HT1080 (cell line): ENCODE results near the gene LIN7B. TPM values are rescaled to one million over a fixed set of nuclear protein-coding genes. Genes with fewer than 3 reads are reported as not detected.
"Not testable (repeated sequence)": the region's sequence is repeated elsewhere in the genome, so short reads cannot be mapped to it uniquely, and the experiment has no call there.

Experiments
- DNase-seq: peaks from one replicate; pipeline ENCODE4 v3.0.0-alpha.2; 2015; ENCODE audit warnings: low read depth
- total RNA-seq: library from RNA; depleted of rRNA; stranded (reverse); fragments of >200 nt; shearing (Covaris generic); gene quantifications from 2 replicates; pipeline ENCODE4 v1.2.3, GENCODE V29; 2014

The LIN7B gene
- total RNA-seq, 1 experiment from 2014 or later, result 2.6 TPM

GRCh38 chr19:49142866-49143335 is 28.7 kb downstream of the LIN7B start:
- peak; percentile 76 for DNase-seq

GRCh38 chr19:49145573-49146407 is 31.6 kb downstream of the LIN7B start:
- DNase-seq, result peak; percentile 64

GRCh38 chr19:49146408-49146770 is 32.2 kb downstream of the LIN7B start:
- DNase-seq, result not testable (repeated sequence)

- DNase-seq, result no peak
These were observed 34.0 kb downstream of the LIN7B start for GRCh38 chr19:49148044-49148682.

GRCh38 chr19:49148784-49149651 is 34.8 kb downstream of the LIN7B start:
- peak; percentile 79 for DNase-seq

- peak; percentile 56 for DNase-seq
These were observed 35.5 kb downstream of the LIN7B start for GRCh38 chr19:49149652-49150105.

- peak; percentile 81 for DNase-seq
These were observed 36.2 kb downstream of the LIN7B start for GRCh38 chr19:49150106-49150943.

GRCh38 chr19:49150944-49151243 is 36.7 kb downstream of the LIN7B start:
- no peak for DNase-seq

- no peak for DNase-seq
These were observed 37.3 kb downstream of the LIN7B start for GRCh38 chr19:49151267-49152118.

- DNase-seq, result no peak
These were observed 38.0 kb downstream of the LIN7B start for GRCh38 chr19:49152119-49152550.

- DNase-seq, result no peak
These were observed 39.1 kb downstream of the LIN7B start for GRCh38 chr19:49153167-49153809.

GRCh38 chr19:49154279-49154678 is 40.1 kb downstream of the LIN7B start:
- DNase-seq, result no peak

- no peak for DNase-seq
These were observed 41.0 kb downstream of the LIN7B start, which contains the start of gene HRC for GRCh38 chr19:49155005-49155819. HRC (minus strand) TSS chr19:49155396; CDS start chr19:49155237, 159 bp downstream.

GRCh38 chr19:49155820-49156346 is 41.7 kb downstream of the LIN7B start:
- DNase-seq, result no peak

GRCh38 chr19:49157445-49158224 is 43.5 kb downstream of the LIN7B start, which contains the start of gene TRPM4:
TRPM4 (plus strand) TSS chr19:49157792; CDS start chr19:49157867, 75 bp downstream.
- peak; percentile 64 for DNase-seq

GRCh38 chr19:49160450-49161189 is 46.5 kb downstream of the LIN7B start:
- DNase-seq, result no peak
